HG03097 (cell line): Measurements from ENCODE around the gene GRIP2.

Experiments used
- ATAC-seq: cut with Tn5 transposase; IDR thresholded peaks from one replicate; pipeline ENCODE4 v1.9.1; 2021; ENCODE audit not compliant: unreplicated experiment, low FRiP score

The GRIP2 gene

DNA sequence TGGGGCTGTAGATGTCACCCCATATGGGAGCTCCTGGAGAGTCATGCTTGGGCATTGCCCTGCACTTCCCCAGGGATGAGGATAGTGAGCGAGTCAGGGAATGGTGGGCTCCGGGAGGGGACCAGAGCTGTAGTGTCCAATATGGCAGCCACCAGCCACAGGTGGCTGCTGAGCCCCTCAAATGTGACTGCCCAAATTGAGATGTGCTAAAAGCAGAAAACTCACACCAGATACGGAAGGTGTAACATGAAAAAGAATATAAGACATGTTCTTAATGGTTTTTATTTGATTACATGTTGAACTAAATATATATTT lies 31.7 kb downstream of the GRIP2 start:
- no peak for ATAC-seq

- ATAC-seq = no peak
Measured at GRCh38 chr3:14507757-14508504, 32.2 kb downstream of the GRIP2 start.

DNA sequence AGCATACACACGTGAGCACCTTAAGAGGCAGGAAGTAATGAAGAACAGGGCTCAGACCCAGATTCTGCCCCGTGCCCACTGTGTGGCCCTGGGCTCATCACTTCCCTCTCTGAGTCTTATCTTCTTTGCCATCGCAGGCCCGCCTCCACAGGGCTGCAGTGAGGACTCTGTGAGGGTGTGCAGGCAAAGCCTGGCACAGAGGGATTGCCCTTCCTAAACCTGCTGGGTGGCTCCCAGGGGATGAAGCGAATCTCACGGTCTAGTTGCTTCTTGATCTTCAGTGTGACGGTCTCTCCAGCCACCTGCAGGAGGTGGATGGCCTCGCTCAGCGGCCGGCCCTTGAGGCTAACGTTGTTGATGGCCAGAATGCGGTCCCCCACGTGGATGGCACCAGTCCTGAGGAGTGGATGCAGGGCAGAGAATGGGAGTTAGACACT lies 32.8 kb downstream of the GRIP2 start:
- no peak for ATAC-seq

DNA sequence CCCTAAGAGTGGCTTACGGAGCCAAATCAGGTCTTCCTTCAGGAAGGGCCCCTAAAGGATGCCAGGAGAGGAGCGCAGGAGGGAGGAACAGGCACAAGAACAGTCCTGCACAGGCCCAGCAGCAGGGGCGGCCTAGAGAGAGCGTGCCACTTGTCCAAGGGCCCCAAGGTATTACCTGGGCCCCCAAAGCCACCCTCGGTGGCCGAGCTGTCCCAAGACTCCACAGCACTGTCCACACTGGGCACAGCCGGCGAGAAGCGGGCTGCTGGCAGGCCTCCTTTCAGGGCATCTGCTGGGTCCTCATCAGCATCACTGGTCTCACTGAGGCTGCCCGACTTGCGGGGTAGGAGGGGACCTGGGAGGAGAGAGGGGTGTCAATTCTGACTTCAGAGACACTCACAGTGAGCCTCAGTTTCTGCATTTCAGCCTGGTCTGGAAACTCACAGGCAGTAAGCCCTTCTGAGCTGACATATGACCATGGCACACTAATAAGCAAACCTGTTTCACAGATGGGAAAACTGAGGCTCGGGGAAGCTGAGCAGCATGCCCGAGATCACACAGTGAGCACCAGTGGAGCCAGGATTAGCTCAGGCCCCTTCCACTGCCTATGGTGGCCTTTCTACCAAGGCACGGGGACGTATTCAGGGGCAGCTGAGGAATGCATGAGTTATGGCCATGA lies 33.4 kb downstream of the GRIP2 start:
- no peak for ATAC-seq

GRCh38 chr3:14505803-14506500 lies 34.2 kb downstream of the GRIP2 start:
- ATAC-seq = no peak

- ATAC-seq = no peak
Measured at GRCh38 chr3:14505001-14505802, 34.9 kb downstream of the GRIP2 start.

- no peak for ATAC-seq
Measured at GRCh38 chr3:14503706-14504065, 36.5 kb downstream of the GRIP2 start.

- ATAC-seq = no peak
Measured at GRCh38 chr3:14503033-14503705, 37.0 kb downstream of the GRIP2 start.

- no peak for ATAC-seq
Measured at GRCh38 chr3:14502472-14502871, 37.7 kb downstream of the GRIP2 start.

GRCh38 chr3:14497321-14497720 lies 42.8 kb downstream of the GRIP2 start:
- ATAC-seq = no peak

- no peak for ATAC-seq
Measured at GRCh38 chr3:14496351-14496750, 43.8 kb downstream of the GRIP2 start.

GRCh38 chr3:14494973-14495300 lies 45.2 kb downstream of the GRIP2 start:
- no peak for ATAC-seq

- ATAC-seq = no peak
Measured at GRCh38 chr3:14494279-14494972, 45.7 kb downstream of the GRIP2 start.

- ATAC-seq = no peak
Measured at GRCh38 chr3:14492948-14493881, 46.9 kb downstream of the GRIP2 start.

DNA sequence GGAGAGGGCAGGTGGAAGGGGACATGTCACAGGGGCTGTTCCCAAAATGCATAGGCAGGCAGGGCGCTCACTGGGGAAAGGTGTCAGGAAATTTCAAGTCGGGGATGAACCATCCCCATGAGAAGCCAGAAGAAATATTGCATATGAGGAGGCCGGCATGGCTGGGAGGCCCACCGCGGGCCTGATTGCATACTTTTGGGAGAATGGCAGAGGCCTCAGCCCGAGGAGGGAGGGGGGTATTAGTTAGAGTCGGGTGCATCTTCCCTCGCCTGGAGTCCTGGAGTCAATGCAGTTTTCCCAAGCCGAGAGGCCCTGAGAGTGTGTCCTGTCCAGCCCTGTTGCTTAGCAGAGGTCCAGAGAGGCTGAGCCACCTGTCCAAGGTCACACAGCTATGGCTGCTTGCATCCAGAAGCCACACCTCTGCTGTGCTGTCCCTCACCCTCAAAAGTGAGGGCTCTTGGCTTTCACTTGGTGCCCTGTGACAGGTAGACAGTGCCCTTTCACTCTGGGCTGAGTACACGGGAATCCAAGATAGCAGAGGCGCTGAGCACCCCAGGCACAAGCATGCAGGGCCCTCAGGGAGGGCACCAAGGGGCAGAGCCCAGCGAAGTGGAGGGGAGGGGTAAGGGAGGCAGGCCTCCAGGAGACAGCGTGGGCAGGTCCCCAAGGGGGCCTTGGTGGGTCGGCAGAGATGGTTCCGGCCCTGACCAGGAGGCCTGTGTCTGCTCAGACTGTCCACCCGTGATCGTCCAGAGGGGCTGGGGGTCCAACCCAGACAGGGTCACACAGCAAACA lies 48.5 kb downstream of the GRIP2 start:
- ATAC-seq = no peak

DNA sequence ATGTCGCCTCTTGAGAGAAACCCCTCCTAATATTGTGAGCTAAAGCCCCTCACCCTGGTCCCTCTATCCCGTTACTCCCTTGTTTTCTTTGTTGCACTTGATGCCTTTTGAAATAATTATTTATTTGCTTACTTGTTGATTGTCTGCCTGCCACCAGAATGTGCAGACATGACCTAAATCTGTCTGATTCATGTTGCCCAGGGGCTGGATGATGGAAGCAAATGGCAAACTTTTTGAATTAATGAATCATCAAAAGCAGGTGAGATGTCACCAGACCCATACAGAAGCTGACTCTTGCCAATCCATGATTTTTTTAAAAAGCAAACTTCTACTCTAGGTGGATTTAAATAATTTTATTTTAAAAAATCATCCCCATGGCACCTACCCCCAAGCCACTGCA lies 49.3 kb downstream of the GRIP2 start:
- no peak for ATAC-seq

- ATAC-seq = no peak
Measured at GRCh38 chr3:14490255-14490654, 49.9 kb downstream of the GRIP2 start.

GRCh38 chr3:14489641-14490040 lies 50.5 kb downstream of the GRIP2 start:
- ATAC-seq = no peak
